ENCODE data around the gene TGM1.

The TGM1 gene

GRCh38 chr14:24292118-24292807 is 29.3 kb upstream of the TGM1 start:
- H2AFZ ChIP-seq (ENCODE audit: insufficient read depth, low read length, poor library complexity): no peak overlapping the region
- H4K91ac ChIP-seq (ENCODE audit: low read depth, low read length): no peak overlapping the region
- H3K4ac ChIP-seq (ENCODE audit: low read depth, low read length): no peak overlapping the region
- H2AK5ac ChIP-seq (ENCODE audit: low read length): no peak overlapping the region
- H3K9ac ChIP-seq (ENCODE audit: low read length): no peak overlapping the region
- no CpG with 5 or more reads among the region's 11 CpGs for WGBS (ENCODE audit: extremely low coverage, insufficient coverage, insufficient read length)
- no peak overlapping the region for H2BK12ac ChIP-seq (ENCODE audit: low read length)
- no peak overlapping the region for H3K27ac ChIP-seq (ENCODE audit: low read depth, low read length)
- no peak overlapping the region for H3K4me2 ChIP-seq (ENCODE audit: low read length)
- no peak overlapping the region for H4K8ac ChIP-seq (ENCODE audit: low read depth, low read length)
- no peak for DNase-seq
- no peaks in the 10 kb centered on the region for H3K79me2 ChIP-seq (ENCODE audit: control insufficient read depth, insufficient read depth, low read length, poor library complexity)
- no peaks in the 10 kb centered on the region for H3K27me3 ChIP-seq (ENCODE audit: insufficient read depth, low read length)
- no peaks in the 10 kb centered on the region for H3K79me1 ChIP-seq (ENCODE audit: low read length)
- H3K14ac ChIP-seq (ENCODE audit: low read length): no peak overlapping the region
- H4K12ac ChIP-seq (ENCODE audit: low read depth, low read length): no peak overlapping the region
- no peak overlapping the region for H3K23ac ChIP-seq (ENCODE audit: low read length)
- peaks cover 39 to 46% of the 10 kb centered on the region in 2 experiments for H3K36me3 ChIP-seq (ENCODE audit: control insufficient read depth in 1 of 2, insufficient read depth in 2 of 2, low read length in 2 of 2)
- H3K4me1 ChIP-seq (ENCODE audit: control insufficient read depth in 1 of 2, insufficient read depth in 2 of 2, low read length in 2 of 2): peaks cover 2 to 3% of the 10 kb centered on the region in 2 experiments
- H2BK5ac ChIP-seq (ENCODE audit: low read depth, low read length, poor library complexity): no peak overlapping the region
- H3K18ac ChIP-seq (ENCODE audit: low read length): no peak overlapping the region
- no peak overlapping the region for H3K4me3 ChIP-seq (ENCODE audit: low read depth, low read length)
- H2BK120ac ChIP-seq (ENCODE audit: insufficient read depth, low read length, poor library complexity): no peak overlapping the region
- H3K9me3 ChIP-seq (ENCODE audit: insufficient read depth, low read depth, low read length): no peaks in the 10 kb centered on the region

- no peaks in the 10 kb centered on the region for H3K79me2 ChIP-seq (ENCODE audit: control insufficient read depth, insufficient read depth, low read length, poor library complexity)
- no CpG with 5 or more reads among the region's 3 CpGs for WGBS (ENCODE audit: extremely low coverage, insufficient coverage, insufficient read length)
These were observed 28.6 kb upstream of the TGM1 start for GRCh38 chr14:24291446-24292117.

GRCh38 chr14:24290746-24291145 is 27.8 kb upstream of the TGM1 start:
- Histone ChIP-seq H4K91ac (ENCODE audit: low read depth, low read length) (no peak overlapping the region), H3K4me3 (ENCODE audit: low read depth, low read length) (no peak overlapping the region), H3K23ac (ENCODE audit: low read length) (no peak overlapping the region), H3K27ac (ENCODE audit: low read depth, low read length) (no peak overlapping the region), H2AK5ac (ENCODE audit: low read length) (no peak overlapping the region), H3K4ac (ENCODE audit: low read depth, low read length) (no peak overlapping the region), H3K4me2 (ENCODE audit: low read length) (no peak overlapping the region), H2BK5ac (ENCODE audit: low read depth, low read length, poor library complexity) (no peak overlapping the region), H3K9me3 (ENCODE audit: insufficient read depth, low read depth, low read length) (no peaks in the 10 kb centered on the region), H2BK12ac (ENCODE audit: low read length) (no peak overlapping the region), H4K12ac (ENCODE audit: low read depth, low read length) (peak overlapping the region; percentile 38), H3K27me3 (ENCODE audit: insufficient read depth, low read length) (no peaks in the 10 kb centered on the region), H3K4me1 (ENCODE audit: control insufficient read depth in 1 of 2, insufficient read depth in 2 of 2, low read length in 2 of 2) (no peaks in the 10 kb centered on the region), H2AFZ (ENCODE audit: insufficient read depth, low read length, poor library complexity) (no peak overlapping the region), H3K36me3 (ENCODE audit: control insufficient read depth in 1 of 2, insufficient read depth in 2 of 2, low read length in 2 of 2) (peaks cover 32 to 39% of the 10 kb centered on the region in 2 experiments), H4K8ac (ENCODE audit: low read depth, low read length) (no peak overlapping the region), H3K9ac (ENCODE audit: low read length) (no peak overlapping the region), H3K79me1 (ENCODE audit: low read length) (no peaks in the 10 kb centered on the region), H3K18ac (ENCODE audit: low read length) (no peak overlapping the region), H3K14ac (ENCODE audit: low read length) (no peak overlapping the region), H3K79me2 (ENCODE audit: control insufficient read depth, insufficient read depth, low read length, poor library complexity) (no peaks in the 10 kb centered on the region), H2BK120ac (ENCODE audit: insufficient read depth, low read length, poor library complexity) (no peak overlapping the region)
- DNase-seq: no peak
- no CpG with 5 or more reads among the region's 9 CpGs for WGBS (ENCODE audit: extremely low coverage, insufficient coverage, insufficient read length)

More at GRCh38 chr14:24291446-24292117, 28.6 kb upstream of the TGM1 start:
- no peak for DNase-seq
- Histone ChIP-seq H3K18ac (ENCODE audit: low read length) (no peak overlapping the region), H2BK12ac (ENCODE audit: low read length) (no peak overlapping the region), H2AFZ (ENCODE audit: insufficient read depth, low read length, poor library complexity) (no peak overlapping the region), H3K9ac (ENCODE audit: low read length) (no peak overlapping the region), H3K4ac (ENCODE audit: low read depth, low read length) (no peak overlapping the region), H2AK5ac (ENCODE audit: low read length) (no peak overlapping the region), H4K91ac (ENCODE audit: low read depth, low read length) (no peak overlapping the region), H3K4me1 (ENCODE audit: control insufficient read depth in 1 of 2, insufficient read depth in 2 of 2, low read length in 2 of 2) (peaks cover under 1 to 2% of the 10 kb centered on the region in 2 experiments), H3K27me3 (ENCODE audit: insufficient read depth, low read length) (no peaks in the 10 kb centered on the region), H3K36me3 (ENCODE audit: control insufficient read depth in 1 of 2, insufficient read depth in 2 of 2, low read length in 2 of 2) (peaks cover 38 to 46% of the 10 kb centered on the region in 2 experiments), H4K8ac (ENCODE audit: low read depth, low read length) (no peak overlapping the region), H3K9me3 (ENCODE audit: insufficient read depth, low read depth, low read length) (no peaks in the 10 kb centered on the region), H3K27ac (ENCODE audit: low read depth, low read length) (no peak overlapping the region), H3K79me1 (ENCODE audit: low read length) (no peaks in the 10 kb centered on the region), H3K14ac (ENCODE audit: low read length) (no peak overlapping the region), H2BK120ac (ENCODE audit: insufficient read depth, low read length, poor library complexity) (no peak overlapping the region), H3K23ac (ENCODE audit: low read length) (no peak overlapping the region), H2BK5ac (ENCODE audit: low read depth, low read length, poor library complexity) (no peak overlapping the region), H4K12ac (ENCODE audit: low read depth, low read length) (no peak overlapping the region), H3K4me3 (ENCODE audit: low read depth, low read length) (no peak overlapping the region), H3K4me2 (ENCODE audit: low read length) (no peak overlapping the region)

- Histone ChIP-seq H2AK5ac (ENCODE audit: low read length) (no peak overlapping the region), H3K79me1 (ENCODE audit: low read length) (no peaks in the 10 kb centered on the region), H3K9me3 (ENCODE audit: insufficient read depth, low read depth, low read length) (no peaks in the 10 kb centered on the region), H3K4me3 (ENCODE audit: low read depth, low read length) (no peak overlapping the region), H2AFZ (ENCODE audit: insufficient read depth, low read length, poor library complexity) (no peak overlapping the region), H3K27ac (ENCODE audit: low read depth, low read length) (no peak overlapping the region), H3K9ac (ENCODE audit: low read length) (no peak overlapping the region), H4K91ac (ENCODE audit: low read depth, low read length) (no peak overlapping the region), H4K8ac (ENCODE audit: low read depth, low read length) (no peak overlapping the region), H4K12ac (ENCODE audit: low read depth, low read length) (no peak overlapping the region), H3K4ac (ENCODE audit: low read depth, low read length) (no peak overlapping the region), H3K18ac (ENCODE audit: low read length) (no peak overlapping the region), H3K4me2 (ENCODE audit: low read length) (no peak overlapping the region), H3K14ac (ENCODE audit: low read length) (no peak overlapping the region), H3K27me3 (ENCODE audit: insufficient read depth, low read length) (no peaks in the 10 kb centered on the region), H3K36me3 (ENCODE audit: control insufficient read depth in 1 of 2, insufficient read depth in 2 of 2, low read length in 2 of 2) (peaks cover 29 to 34% of the 10 kb centered on the region in 2 experiments), H3K23ac (ENCODE audit: low read length) (no peak overlapping the region), H3K79me2 (ENCODE audit: control insufficient read depth, insufficient read depth, low read length, poor library complexity) (no peaks in the 10 kb centered on the region), H2BK12ac (ENCODE audit: low read length) (no peak overlapping the region), H2BK120ac (ENCODE audit: insufficient read depth, low read length, poor library complexity) (no peak overlapping the region), H2BK5ac (ENCODE audit: low read depth, low read length, poor library complexity) (no peak overlapping the region), H3K4me1 (ENCODE audit: control insufficient read depth in 1 of 2, insufficient read depth in 2 of 2, low read length in 2 of 2) (peaks cover 0 to 4% of the 10 kb centered on the region in 2 experiments)
- no peak for DNase-seq
- no CpG with 5 or more reads among the region's 6 CpGs for WGBS (ENCODE audit: extremely low coverage, insufficient coverage, insufficient read length)
These were observed 26.8 kb upstream of the TGM1 start for GRCh38 chr14:24289649-24290280.

Measured in trophoblast cell (in vitro differentiated cells and primary cell).